HG02571 (cell line): Measurements from ENCODE around the gene TMEM51.
"Not testable (repeated sequence)": the region's sequence is repeated elsewhere in the genome, so short reads cannot be mapped to it uniquely, and the experiment has no call there.

ENCODE experiments used
- ATAC-seq: cut with Tn5 transposase; IDR thresholded peaks from one replicate; pipeline ENCODE4 v1.9.1; 2021; ENCODE audit warnings: mild to moderate bottlenecking, moderate library complexity; ENCODE audit not compliant: unreplicated experiment

TMEM51 gene

DNA sequence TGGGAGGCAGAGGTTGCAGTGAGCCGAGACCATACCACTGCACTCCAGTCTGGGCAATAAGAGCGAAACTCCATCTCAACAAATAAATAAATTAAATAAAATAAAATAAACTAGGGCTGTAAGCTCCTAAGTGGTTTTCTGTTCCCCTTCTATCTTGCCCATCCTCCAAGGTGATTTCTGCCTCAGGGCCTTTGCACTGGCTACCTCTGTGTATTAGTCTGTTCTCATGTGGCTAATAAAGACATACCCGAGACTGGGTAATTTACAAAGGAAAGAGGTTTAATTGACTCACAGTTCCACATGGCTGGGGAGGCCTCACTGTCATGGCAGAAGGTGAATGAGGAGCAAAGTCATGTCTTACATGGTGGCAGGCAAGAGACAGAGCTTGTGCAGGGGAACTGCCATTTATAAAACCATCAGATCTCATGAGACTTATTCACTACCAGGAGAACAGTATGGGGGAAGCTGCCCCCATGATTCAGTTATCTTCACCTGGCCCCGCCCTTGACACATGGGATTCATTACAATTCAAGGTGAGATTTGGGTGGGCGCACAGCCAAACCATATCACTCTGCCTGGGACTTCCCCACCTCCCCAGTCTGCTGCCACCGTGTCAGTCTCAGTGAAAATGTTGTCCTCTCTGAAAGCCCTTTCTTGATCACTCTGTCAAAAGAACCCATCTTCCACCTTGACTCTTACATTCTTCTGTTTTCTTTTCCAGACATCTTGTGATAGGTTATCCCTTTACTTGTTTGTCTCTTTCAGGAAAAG, 22.0 kb downstream of the TMEM51 start:
- not testable (repeated sequence) for ATAC-seq

DNA sequence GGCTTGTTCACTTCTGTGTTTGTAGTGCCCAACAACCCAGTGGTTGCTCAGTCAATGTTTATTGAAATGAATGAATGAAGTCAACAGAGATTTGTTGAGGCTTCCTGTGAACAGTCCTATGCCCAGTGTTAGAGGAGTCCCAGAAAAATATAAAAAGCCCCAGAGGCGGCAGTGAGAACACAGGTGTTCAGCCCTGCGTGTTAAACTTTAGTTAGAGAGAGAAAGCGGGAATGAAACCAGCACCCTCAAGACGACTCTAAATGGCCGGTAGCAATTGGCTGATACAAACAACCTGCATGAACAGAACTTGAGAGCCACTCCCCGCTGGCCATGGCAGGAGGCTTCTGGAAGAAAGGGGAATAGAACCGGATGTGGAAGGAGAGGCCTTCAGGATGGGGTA, 22.6 kb downstream of the TMEM51 start:
- no peak for ATAC-seq

DNA sequence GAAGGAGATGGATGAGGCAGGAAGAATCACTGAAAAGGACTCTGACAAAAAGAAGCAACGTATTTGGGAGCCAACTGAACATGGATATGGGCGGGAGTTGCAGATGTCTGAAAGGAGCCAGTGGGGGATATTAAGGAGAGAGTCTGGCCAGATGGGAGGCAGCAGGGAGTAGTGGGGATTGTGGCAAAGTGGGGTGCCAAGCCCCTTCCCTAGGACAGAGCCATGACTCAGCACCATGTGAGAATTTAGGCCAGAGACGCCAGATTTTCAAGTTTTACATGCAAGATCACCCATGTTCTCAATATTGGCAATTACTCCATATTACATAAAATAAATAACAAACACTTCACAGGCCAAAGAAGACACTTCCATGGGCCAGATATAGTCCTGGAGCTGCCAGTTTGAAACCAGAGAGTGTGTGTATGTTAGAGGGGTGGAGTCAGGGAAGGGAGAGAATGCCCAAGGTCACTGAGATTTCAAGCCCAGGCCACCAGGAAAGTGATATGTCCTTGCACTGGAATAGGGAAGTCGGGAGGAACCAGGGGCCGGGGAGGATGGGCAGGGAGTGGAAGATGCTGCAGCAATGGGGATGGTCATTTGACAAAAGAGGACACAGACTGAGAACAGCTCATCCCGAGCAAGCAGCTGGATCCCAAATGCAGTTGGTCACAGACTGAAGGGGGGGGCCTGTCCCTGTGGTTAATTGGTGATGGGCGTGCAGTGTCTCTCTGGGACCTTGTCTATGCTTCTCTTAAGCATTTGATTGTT, 23.5 kb downstream of the TMEM51 start:
- ATAC-seq = no peak

DNA sequence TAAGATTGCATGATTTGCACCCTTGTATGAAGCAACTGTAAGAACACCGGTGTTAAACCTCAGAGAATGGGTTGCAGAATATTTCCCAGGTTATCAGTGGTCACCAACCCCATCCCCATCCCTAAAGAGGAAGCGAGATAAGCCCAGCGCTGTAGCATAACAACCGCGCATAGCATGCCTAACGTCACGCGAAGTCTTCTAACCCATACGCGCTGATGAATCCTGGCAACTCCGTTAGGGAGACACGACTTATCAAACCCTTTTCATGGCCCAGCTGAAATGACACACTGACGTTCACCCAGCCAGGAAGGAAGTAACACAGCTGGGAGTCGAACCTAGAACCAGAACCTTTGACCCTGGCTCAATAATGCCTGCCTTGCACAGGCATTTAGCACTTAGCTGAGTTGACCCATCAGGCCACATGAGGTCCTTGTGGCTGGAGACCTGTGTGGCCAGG, 24.2 kb downstream of the TMEM51 start:
- no peak for ATAC-seq

DNA sequence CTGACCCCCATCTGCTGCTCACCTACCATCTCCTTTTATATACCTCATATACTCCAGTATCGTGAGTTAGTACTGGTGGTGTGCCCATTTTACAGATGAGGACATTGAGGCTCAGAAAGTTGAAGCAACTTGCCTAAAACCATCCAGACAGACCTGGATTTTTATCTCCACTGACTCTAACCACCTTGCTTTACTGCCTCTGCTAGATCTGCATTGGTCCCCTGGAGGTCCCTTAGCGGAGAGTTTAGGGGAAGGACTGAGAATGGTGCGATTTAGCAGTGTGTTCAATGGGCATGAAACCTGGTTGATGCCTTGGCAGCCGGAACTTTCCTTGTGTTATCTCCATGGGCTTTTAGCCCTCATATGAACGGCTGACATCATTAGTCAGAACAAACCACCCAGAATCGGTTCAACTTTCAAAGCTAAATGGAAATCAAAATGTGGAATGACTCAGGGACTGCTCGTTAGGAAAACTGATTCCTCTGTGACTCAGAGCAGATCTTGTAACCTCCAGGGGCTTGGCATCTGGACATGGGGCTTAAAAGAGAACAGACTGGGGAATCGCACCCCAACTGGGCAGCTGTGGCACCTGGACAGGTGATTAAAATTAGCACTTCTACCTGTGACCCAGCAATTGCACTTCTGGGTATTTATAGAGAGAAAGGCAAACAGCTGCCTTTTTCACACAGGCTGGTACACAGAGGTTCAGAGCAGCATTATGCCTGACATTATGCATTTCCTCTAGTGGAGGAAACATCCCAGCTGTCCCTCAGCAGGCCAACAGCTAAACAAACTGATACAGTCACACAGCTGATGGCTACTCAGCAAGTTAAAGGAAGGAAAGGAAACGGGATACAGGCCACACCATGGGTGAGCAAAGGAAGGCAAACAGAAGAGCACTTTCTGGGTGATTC, 25.3 kb downstream of the TMEM51 start:
- ATAC-seq = no peak

DNA sequence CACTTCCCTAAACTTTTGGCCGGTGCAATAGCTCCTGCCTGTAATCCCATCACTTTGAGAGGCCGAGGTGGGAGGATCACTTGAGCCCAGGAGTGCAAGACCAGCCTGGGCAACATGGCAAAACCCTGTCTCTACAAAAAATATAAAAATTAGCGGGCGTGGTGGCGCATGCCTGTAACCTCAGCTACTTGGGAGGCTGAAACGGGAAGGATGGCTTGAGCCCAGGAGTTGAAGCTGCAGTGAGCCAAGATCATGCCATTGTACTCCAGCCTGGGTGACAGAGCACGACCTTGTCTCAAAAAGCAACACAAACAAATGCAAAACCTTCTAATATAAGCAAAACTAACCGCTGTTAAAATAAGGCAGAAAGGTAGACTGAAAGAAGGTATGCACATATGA, 25.9 kb downstream of the TMEM51 start:
- ATAC-seq = no peak

DNA sequence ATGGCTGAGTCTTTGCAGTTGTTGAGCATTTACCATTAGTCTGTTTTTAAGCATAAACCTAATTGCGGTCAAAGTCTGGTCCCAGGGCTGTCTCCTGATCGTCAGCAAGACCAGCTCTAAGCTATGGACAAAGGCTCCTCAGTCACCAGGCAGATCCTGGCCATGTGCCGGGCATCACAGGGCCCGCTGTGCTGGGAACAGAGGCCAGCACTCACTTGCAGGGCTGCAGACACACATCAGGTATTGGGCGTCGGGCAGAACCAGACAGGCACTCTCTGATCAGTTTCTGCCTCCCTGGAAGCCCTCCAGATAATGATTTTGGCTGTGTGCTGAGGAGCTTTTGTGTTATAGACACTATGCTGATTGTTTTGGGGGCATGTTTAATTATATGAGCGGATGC, 26.6 kb downstream of the TMEM51 start:
- ATAC-seq = no peak

DNA sequence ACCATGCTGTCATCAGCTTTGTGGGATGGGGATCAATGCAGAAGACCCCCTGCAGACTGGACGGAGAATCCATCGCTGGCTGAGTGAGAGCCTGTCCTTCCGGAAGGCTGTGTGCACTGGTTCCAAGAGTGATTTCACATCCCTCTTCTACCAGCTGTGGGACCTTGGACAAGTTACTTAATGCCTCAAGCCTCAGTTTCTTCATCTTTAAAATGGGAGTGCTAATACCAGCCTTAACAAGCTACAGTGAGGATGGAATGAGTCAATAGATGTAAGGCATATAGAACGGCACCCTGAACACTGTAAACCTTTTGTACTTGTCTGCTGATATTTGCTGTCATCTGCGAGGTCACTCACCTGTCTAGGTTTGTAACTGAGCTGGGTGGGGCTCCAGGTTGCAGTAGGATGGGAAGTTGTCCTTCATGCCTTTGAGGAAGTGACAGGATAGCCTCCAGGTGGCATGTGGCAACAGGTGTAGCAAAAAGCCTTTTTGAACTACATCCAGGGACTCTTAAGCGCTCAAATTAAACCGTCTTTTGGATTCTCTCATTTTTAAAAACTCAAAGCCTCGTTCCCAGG, 27.5 kb downstream of the TMEM51 start:
- ATAC-seq = no peak

DNA sequence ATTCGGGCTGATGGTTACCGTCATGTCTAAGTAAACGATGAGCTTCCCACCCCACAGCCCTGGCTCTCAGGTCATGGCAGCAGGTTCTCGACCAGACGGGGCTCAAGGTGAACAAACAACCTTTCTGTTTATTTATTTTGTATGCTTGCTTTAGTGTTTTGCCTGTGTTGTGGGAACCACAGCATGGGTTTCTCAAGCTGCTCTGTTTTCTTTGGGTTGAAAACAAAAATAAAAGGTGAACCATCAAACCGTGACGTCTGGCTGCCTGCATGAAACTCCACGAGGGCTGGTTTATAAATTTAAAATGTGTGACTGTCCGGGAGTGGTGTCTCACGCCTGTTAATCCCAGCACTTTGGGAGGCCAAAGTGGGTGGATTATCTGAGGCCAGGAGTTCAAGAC, 28.0 kb downstream of the TMEM51 start:
- ATAC-seq = no peak

DNA sequence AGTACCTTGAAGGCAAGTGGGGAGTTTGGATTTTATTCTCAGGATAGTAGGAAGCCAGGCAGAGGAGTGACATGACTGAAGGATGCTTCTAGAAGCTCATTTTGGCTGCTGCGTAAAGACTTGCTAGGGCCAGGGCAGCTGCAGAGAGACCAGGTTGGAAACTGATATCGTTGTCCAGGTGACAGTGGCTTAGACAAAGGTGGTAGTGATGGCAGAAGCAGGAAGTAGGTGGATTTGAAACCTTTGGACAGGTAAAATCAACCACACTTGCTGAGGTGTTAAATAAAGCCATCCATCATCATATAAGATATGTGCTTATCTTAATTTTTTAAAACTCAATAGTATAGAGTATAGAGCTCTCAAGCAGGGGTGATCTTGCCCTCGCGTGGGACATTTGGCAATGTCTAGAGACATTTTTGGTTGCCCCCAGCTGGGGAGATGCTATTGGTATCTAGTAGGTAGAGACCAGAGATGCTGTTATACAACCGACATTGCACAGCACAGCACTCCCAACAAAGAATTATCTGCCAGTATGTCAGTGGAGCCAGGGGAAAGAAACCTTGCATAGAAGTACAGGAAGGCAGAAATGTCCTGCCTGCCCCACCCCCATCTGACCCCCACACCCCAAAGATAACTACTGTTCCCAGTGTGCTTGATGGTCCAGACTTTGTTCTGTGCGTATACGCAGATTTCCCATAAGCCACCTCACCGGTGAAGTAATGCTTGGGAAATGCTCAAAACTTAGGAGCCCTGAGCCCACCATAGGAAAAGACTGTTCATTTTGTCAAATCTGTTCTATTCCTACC, 31.1 kb downstream of the TMEM51 start:
- ATAC-seq = no peak

DNA sequence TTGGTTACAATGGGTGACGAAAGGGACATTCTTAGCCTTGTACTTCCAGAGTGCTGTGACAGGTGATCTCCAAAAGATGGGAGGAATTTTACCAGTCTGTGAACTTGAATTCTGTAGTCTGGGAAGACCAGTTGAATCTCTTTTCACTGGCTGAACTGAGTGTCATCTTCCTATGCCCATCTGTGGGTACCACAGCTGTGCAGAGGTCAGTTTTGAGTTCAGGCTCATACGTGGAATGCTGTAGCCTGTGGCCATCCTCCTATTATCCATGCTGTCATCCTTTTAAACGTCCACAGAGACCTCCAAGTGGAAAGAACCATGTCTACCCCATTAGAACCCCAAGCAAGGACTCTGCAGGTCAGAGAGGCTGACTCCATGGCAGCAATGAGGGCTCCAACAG, 32.1 kb downstream of the TMEM51 start:
- ATAC-seq = no peak

DNA sequence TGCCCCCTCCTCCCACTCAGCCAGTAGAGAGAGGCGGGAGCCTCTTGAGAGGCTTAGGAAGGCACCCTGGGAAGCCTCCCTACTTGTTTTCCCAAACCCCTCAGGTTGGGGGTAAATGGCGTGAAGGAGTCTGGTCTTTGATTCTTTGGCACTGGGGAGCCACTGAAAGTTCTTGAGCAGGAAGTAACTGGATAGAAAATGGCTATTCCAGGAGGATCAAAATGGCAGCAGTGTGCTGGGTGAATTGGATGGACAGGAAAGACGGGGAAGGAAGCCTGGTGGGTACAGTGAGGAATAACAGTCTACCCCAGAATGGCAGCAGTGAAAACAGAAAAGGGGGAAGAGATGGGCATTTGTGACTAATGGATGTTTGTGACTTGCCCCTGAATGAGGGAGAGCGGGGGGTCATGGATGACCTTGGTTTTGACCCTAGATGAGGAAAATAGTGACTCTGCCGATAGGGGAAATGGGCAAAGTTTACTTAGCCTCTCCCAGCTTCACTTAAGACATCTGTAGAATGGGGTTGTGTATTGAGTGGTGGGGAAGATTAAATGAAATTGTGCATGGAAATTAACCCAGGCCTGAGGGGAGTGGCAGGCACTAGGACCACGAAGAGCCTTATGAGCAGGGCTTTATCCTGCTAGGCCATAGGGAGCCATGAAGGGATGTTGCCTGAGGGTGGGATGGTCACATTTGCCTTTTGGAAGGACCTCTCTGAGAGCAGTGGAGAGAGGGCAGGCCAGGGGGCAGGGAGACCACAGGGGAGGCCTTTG, 32.7 kb downstream of the TMEM51 start:
- ATAC-seq = no peak

DNA sequence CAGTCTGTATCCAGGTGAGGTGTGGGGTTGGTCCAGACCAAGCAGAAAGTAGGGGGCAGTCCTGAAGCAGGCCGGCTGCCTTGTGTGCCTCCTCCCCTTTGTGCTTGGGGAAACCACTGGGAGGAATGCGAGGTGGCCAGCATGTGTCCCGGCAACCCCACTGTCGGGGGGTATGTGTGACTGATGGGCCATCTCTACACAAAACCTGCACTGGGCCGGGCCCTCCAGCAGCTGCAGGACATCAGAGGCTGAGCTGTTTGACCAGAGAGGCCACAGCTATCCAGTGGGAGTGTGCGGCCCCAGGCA, 33.3 kb downstream of the TMEM51 start:
- ATAC-seq = no peak

DNA sequence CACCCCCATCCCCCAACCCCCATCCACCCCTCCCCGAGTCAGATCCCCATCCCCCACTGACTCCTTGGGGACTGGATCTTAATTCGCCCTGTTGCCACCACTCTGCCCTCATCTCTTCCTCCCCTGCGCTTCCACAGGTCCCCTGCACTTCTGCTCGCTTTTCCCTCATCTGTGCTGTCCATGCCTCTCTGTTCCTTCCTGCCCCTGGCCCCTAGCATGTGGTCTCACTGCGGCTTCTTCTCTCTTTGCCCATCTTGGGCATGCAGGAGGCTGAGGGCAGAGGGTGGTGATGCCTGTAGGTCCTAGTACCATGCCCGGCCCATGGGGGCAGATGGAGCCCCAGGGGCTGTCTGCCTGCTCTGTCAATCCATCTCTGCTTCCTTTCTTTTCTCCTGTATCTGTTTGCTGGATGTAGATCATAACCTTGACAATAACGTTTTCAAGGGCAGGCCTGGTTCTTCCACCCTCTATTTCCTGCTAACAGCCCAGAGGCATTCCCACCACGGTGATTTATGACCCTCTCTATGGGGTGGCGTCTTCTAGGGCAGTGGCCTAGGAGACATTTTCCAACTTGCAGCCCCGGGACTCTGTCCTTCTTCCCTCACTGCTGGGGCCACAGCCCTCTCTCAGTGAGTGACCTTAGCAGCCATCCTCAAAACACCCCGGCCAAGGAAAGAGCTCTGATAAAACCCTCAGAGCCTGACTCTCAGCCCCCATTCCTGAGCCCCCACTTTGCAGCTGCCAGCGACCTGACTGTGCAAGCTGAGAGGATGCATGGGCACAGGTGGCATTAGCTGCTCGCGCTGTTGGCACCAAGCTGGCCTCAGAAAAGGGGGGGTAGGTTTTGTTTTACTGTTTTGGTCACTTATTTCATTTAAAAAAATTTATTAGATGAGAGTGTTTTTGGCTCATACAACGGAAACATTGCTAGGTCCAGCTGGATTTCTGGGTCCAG, 33.9 kb downstream of the TMEM51 start:
- no peak for ATAC-seq

DNA sequence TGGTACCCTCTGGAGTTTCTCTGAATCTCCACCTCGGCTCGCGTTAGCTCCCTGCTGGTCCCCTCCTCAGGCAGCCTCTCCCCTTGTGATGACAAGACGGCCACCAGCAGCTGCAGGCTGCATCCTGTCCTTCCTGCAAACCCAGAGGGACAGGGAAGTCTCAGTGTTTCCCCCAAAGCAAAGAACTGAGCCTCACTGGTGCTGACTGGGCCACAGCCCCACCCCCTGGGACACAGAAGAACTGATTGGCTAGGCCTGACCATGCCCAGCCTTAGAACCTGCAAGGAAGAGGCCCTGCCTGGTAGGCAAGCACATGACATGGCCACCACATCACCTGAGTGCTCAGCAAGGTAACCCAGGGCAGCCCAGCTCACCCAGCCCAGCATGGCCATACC, 34.6 kb downstream of the TMEM51 start:
- no peak for ATAC-seq

DNA sequence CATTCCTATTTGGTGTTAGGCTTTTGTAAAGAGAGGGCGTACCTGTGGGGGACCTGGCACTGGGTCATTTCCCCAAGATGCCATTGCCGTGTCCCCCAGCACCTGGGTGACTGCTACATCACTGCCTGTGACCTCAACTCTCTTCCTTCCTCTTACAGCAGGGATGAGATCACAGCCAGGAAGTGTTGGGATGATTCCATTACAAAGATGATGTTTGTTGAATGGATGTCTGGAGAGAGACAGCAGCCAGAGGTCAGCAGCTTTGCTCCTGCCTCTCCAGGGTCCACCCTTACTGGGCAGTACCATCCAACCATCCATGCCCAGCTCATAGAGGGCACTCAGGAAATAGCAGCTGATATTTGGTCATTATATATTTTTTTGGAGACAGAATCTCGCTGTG, 35.1 kb downstream of the TMEM51 start:
- ATAC-seq = no peak

DNA sequence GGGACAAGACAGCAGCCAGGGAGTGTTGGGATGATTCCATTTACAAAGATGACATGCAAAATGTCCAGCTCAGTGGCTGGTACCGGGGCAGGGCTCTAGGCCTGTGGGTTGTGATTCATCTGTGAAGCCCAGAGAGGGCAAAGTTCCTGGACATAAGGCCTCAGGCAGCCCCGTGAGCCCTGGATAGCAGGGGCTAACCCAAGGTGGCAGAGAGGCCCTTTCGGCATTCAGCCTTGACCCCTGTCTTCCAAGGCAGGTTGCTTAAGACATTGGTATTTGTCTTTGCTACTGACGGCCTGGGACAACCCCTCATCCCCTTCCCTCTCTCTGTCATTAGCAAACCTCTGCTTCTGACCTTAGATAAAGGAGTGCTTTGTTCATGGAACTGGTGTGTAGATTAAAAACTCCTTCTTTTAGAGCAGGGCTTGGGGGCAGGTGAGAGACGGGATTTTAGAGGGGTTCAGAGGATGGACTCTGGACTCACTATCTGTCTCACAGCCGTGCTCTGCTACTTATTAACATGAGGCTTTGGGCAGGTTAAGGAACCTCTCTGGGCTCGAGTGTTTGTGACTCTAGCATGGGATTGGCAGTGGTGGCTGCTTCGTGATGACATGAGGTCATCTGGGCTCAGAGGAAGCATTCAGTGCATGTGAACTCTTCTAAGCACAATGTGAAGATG, 36.3 kb downstream of the TMEM51 start:
- ATAC-seq = no peak

DNA sequence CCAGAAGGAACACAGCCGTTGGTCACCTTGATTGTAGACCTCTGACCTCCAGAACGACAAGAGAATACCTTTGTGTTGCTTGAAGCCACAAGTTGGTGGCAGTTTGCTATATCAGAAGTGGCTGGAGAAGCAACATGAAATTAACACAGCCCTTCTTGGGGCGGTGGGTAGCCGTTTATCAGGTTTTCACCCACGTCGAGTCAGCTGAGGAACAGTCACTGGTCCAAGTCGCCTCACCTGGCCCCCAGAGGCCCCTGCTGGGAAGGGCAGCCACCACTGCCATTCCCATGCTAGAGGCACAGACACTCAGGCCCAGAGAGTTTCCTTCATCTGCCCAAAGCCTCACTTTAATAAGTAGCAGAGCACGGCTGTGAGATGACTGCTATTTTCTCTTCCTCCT, 37.7 kb downstream of the TMEM51 start:
- no peak for ATAC-seq
